NCI-H345 treated with DMSO at 0.1 percent for 48 hours (cell line): ENCODE measurements around the gene BLID.

Source experiments
- DNase-seq: peaks from one replicate; lab custom pipeline; 2025; ENCODE audit not compliant: unreplicated experiment; lab: John Stamatoyannopoulos, UW

The BLID gene

DNA sequence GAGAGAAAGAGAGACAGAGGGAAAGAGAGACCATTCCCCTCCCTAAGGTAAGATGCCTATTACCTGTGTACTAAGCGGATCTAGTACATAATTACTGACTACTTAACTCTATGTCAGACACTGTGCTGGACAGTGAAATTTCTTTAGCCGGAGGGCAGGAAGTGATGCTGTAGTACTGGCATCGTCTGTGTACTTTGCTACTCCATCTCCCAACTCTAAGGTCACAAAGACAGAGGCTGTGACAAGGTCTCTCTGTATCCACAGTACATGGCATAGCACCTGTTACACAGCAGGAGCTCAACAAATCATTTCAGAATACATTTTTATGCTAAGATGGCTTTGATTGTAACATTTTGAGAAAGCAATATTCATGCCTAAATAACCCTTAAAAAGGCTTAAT, 9.0 kb downstream of the BLID start:
- no peak for DNase-seq

DNA sequence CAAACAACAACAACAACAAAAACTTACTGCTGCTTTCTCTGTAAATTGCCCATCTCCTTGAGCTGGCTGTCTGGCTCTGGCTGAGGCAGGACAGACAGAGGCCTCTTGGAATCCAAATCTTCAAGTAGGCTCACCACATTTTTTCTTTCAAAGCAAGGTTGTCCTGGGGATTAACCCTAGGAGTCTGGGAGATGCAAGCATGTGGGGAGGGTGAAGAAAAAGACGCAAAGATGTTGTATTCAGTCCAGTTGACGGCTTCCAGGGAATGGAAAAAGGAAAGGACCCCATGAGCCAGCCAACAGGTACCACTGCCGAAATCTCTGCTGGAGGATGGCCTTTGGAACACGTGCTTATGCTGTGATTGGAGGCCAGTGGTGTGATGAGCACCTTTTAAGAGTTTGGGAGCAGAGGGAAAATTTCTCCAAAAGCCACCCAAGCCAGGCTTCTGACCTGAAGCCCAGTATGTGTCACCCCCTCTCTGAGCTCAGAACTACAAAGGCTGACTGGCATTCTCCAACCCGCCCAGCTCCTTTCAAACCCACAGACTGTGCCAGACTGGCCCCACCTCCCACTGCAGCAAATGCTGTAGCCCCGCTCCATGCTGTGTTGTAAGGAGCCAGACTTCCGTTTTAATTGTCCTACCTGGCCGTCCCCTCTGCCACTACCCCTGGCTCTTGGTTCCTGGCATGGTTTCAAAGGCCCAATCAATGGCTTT, 10.8 kb downstream of the BLID start:
- DNase-seq = peak; percentile 46

DNA sequence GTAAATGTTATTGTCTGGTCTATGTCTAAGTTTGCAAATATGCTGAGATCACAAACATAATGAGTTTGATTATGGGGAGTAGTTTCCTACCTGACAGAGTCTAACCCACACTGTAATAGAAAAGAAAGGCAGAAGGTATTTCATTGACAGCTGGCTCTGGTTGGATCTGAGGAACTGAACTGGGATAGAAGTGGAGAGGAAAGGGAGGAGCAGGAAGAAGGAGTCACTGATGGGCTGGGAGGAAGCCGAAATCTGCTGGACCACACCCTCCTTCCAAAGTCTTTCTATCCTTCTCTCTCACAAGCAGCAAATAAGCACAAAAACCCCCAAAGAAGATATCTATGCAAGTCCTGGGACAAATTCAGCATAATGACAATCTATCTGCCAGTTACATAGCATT, 11.7 kb downstream of the BLID start:
- no peak for DNase-seq

DNA sequence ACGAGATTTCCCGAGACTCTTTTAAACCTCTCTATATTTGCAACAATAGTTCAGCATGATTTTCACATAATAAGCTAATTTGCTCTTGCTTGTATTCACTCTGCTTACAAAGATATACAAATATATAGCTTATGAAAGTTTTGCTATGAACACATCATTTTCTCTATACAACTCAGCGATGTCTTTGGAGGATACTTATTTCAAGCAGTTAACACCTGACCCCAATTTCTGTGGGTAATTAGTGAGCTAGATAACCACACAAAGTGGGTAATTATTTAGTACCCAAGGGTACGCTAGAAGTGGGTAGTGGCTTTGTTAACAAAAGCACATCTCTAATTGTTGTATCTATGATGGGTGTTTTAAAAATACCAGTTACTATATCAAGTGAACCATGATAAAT, 12.3 kb downstream of the BLID start:
- DNase-seq = no peak

DNA sequence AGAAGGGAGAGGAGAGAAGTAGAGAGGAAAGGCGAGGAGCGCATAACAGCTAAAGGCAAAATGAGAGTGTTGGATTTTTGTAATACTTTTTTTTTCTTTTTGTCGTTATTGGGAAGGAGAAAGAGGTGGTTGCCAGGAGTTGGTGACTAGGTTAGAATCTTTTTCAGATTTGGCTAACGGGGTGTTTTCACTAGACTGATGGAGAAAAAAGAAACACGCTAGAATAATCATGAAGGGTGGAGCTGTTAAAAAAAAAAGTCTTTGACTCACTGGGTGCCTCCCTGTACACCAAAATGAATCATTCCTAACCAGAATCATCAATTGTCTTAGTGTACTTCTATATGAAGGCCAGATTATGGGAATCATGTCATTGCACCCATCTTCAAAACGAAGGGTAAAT, 12.7 kb downstream of the BLID start:
- no peak for DNase-seq

DNA sequence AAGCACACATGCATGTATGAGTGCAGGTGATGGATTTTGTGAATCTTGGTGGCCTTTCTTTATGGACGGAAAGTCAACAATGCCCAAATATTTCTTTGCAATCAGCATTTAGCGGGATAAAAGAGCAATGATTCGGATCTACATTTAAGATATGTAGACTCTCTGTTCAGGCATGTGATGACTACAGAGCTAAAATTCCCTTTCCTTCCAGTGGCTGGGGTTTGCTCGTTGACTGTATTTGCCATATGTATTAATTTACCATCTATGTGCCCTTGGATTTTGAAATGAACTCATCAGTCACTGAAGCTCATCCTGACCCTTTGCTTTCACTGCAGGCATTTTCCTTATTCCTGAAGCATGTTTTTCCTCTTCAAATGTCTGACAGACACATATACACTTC, 13.6 kb downstream of the BLID start:
- no peak for DNase-seq

DNA sequence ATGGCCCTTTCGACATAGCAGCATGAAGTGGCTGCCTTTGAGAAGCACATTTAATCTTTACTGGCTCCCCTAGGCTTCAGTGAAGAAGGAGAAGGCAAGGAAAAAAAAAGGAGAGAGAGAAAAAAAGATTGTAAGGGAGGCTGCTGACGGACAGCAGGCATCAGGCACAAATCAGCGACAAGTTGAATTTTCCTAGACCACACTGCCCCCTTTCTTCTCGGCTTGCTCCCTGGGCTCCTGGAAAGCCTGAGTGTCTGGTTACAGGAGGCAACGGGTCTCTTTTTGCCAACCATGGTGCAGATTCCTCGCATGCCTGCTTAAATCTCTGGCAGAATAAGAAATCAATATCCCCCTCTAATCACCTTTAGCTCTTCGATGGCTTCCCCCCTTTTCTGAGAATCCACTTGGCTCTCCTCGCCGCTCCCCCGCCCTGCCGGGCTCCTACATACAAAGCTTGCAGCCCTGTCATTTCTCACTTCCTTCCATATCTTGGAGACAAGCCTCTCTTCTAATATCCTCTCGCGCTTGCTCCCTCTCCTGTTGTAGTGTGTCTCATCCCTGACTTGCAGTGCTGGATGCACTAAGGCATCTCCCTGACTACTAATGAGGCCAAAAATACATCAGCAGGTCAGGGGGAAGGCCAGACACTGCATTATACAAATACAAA, 14.3 kb downstream of the BLID start:
- peak; percentile 52 for DNase-seq

DNA sequence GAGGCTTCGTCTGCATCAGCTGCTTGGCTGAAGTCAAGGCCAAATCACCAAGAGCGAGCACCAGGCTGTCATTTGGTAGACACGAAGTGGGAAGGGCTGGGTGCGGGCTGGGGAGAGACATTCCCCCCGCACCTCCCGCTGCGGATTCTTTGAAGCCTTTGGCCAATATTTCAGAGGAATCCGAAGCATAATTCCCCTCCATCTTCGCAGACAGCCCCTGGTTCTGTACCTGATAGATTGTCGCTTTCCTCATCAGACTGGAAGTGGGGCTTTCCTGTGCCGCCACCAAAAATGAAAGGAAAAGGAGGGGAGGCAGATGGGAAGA, 15.3 kb downstream of the BLID start:
- peak; percentile 26 for DNase-seq

DNA sequence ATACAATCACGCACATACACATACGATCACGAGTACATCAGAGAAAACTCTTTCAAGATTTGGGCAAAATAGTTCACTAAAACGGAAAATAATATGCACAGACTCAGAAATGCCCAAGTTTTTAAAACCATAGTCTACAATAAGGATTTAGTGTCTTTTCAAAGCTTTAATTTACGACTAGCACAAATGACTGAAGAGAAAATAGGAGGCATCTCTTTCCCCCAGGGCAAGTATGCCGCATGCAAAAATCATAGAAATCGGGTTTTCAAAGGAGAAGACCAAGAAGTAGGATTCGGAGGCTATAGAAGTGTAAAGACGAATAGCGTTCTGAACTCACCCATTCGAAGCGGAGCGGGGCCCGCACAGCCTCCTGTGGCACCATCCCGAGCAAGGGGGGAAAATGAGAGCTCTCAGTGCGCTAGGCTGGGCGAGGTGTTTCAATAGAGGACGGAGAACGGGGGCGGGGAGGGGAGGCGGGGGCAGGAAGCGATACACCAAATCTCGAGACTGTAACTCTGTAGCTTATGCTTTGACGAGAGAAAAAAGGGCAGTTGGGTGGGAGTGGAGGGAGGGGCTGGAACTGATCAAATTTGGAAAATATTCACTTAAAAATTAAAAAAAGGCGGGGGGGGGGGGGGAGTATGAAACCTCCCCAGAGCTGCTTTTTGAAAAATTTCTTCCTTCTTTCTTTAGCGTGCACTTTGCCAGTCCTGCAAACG, 15.8 kb downstream of the BLID start:
- DNase-seq = peak; percentile 46

DNA sequence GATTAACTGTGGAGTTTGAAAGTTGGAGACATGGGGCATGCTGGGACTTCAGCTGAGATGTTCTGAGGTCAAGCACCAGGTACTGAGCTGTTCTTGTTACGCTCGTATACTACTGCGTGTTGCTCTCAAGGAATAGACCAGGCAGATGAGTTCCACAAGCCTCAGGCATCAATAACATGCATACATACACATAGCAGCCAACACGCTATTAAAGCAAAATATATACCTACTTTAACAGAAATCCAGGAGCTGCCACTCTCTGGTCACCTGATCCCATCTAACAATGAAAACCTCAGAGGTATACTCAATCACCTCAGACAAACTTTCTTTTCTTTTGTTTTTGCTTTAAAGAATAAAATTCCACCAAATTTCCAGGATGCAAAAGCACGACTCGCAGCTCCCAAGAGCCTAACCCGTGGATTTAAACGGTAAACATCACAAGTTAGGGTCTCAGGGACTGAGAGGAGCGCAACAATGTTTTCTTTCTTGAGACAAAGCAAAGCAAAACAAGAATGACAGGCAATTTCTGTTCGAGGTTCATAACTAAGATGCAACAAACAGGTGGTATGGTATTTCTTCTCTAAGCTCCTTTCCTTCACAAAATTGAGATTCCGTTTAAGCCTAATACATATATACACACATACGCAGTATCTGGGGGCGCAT, 16.5 kb downstream of the BLID start:
- peak; percentile 48 for DNase-seq

DNA sequence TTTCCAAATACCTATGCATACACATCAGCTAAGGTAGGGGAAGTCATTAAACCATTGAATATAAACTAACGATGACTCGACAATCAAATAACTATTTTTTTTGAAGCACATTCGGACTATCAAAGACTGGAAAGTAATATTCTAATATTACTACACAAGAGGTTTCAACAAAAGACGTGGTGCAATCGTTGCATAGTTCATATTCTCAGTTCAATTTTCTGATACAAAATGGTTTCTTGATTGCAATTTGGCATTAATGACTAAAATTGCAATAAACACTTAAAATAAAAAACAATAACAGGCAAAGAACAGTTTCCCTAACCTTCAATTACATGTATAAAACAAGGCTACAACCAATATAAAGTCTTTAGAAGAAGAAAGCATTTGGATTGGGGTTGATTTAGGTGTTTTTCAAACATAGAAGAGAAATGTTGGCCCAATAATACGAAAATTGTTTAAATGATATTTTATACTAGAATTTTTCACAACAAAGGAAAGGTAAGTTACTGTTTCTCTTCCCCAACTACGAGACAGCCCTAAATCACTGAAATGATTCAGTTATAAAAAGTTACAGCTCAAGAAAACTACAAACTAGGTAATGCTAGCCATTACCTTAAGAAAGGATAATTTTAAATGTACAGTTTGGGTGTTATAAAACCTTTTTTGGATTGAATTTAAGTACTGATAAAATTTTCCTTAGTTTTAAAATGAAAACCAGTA, 17.6 kb downstream of the BLID start:
- DNase-seq = peak; percentile 27

DNA sequence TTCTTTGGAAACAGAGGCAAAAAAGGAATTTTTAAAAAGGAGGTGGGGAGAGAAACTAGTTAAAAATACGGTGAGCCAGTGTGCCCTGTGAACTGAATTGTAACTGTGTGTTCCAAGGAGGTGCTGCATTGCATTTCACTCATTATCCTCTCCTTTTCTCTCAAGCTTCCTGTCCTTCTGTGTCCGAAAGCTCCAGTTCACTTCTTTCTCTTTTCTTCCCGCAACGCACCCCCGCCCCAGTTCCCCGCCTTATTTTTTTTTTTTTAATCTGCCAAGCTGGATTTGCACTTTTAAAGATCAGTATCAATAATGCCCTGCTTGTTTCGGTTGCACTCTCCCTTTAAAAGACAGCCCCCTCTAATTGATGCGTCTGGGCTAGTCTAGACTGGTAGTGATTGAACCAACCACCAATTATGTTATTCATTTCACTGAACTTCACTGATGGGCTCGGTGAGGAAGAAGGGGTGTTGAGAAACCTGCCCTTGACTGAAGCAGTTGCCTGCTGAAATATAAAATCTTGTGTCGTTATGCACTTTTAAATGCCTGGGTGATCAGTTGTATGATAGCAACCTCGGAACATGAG, 18.5 kb downstream of the BLID start:
- DNase-seq = peak; percentile 57

DNA sequence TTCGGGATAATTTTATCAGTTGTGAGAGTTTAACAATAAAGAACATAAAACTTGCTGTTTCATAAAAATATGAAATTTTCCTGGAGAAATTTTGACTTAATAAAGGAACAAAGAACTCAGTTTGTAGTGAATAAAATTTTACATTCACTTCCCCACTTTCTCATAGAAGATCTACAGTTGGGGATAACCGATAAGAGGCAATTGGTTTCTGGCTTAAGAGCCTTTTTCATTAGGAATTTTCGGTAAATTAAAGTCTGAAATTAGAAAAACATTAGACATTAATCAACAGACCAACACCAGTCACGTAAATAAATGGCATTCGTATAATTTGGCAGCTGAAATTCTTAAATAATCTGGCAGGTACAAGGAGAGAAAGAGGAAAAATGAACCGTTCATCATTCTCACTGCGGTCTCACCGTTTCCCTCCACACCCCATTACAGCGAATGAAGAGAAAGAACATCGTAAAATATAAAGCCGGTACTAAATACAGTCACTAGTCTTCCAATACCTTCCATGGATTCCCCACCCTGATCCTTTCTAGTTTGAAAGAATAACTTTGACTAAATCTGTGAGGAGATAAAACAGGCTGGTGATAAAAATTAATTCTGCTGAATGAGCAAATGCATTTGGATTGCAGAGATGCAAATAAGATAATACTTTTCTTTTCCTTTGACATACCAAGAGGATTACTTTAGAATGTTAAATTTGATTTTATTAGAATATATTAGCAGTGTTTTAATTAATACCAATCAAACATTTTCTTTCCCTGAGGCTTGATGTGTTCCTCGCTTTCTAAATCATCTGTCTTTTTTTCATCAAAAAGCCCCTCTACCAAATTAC, 19.5 kb downstream of the BLID start:
- DNase-seq = no peak

DNA sequence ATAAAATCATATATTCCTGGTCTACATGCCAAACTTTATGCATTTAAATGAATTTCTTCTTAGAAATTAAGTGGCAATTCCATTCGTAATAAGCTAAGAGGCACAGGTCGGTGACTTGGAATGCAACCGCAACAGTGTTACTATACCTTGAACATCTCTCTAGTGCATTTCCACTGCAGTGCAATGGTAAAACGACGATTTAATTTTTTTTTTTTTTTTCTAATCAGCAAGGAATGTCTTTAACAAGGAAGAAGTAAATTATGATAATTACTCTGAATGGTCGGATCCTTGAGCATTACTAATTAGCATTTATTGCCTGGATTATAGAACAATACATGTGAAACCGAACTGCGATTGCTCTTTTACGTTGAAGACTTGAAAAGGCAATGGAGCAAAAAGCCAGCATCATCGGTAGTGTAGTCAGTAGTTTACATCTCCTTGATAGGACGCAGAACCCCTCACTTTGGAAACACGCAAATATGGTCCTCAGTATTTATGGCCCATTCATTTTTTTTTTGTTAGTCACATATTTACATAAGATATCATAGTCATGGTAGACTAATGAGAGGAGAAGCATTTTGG, 20.2 kb downstream of the BLID start:
- DNase-seq = peak; percentile 29

DNA sequence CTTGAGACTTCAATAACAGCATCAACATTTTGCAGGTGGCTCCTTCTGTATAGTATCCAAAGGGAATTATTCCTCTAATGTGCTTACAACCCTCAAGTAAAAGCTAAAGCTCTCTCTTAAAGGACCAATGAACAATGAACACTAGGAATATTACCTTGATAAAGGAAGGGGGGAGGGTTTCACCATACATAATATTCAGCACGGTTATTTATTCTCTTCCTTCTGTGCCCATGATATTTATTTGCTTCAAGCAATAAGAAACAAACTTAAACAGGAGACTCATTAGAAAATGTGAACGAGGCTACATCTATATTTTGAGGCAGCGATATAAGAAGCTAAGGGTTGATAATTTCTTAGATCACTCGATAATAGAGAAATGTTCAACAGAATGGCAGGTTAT, 21.2 kb downstream of the BLID start:
- DNase-seq = no peak

DNA sequence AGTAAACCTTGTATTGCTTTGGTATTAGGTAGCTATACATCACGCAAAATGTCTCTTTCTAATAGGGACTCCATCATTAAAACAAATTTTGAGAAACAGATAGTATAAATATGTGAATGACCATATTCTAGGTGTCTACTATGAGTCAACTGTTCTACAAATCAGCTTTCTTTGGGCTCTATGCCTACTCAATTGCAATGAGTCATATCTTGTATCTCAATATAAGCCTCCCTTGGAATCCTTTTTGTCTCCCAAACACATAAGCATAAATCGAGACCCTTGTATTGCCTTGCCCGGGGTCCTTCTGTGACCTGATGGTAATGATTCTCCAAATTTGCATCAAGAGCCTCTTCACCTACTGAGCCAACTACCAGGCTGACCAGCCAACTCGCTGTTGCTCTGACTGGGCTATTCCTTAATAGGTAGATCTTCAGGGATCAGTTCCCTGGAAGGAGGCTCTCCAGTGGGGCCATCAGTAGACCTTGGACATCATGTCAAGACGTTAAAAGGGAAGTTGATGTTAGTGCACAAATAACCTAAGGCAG, 22.2 kb downstream of the BLID start:
- no peak for DNase-seq

DNA sequence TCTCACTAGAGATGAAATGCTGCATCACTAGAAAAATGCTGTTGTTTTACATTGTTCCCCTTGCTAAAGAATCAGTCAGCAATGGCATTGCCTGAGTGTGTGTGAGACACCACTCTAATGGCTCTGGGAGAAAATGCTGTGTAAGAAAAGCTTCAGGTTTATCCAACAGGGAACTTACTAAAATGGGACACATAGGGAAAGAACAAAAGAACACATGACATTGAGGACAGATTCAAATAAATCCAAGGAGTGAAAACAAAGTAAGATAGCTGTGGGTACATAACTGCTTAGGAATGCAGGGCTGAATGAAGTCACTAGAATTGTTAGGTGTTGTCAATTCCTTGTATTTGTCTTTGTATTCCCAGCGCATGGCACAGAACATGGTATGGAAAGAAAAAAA, 24.2 kb downstream of the BLID start:
- no peak for DNase-seq

DNA sequence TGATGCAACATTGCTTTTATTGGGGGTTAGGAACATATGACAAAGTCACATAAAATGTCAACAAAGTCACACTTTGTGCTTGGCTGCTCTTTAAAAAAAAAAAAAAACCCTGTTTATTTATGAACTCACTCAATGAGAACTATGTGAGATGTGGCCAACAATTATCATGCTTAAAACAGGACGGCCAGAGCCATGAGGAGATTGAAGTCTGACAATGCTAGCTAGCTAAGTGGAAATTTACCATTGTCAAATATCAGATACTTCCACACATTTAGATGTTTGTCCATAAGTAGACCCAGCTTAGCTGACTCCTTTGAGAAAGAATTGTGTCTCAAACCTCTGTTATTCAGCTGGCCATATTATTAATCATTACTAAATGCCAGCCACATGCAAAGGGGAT, 26.9 kb downstream of the BLID start:
- no peak for DNase-seq

DNA sequence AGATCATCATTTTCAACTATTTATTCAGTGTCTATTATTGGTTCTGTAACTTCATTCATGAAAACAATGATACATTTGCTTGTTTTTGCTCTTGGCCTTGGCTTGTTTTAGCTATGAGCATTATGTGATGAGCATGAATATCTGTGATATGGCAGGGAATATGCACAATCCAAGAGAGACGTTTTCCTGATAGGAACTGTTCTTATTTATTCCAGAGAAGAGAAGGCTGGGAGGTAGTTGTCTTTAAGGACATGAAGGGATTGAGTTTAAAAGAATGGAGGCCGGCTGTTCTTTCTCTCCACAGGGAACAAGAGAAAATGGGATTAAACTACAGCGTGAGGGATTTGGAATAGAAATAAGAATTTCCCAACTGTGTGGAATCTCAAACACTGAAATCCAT, 30.3 kb downstream of the BLID start:
- DNase-seq = no peak
